ENCODE measurements around the gene KCNJ14. TPM values are rescaled to one million over a fixed set of nuclear protein-coding genes. Genes with fewer than 3 reads are reported as not detected.

The KCNJ14 gene
- total and polyA plus RNA-seq, 2 of the 8 experiments (the other 6 are each of a cell fraction or from before 2014, with no cell fraction given), result 0.45 to 0.89 TPM

- no peak overlapping the region for H2BK5ac ChIP-seq (ENCODE audit: low read depth, low read length)
- H2BK120ac ChIP-seq (replicated peaks; ENCODE audit: low read depth, low read length), result no peak overlapping the region
- WGBS, 2 experiments (ENCODE audit: extremely low coverage in 1 of 2, insufficient coverage in 1 of 2, insufficient read length in 1 of 2, insufficient replicate concordance in 2 of 2, low coverage in 1 of 2, low lambda C conversion rate in 2 of 2, missing lambda C conversion rate in 1 of 2), result 81% methylated on average over 8 of the region's 8 CpGs; no CpG with 5 or more reads in 1 of the 2 experiments
- no peaks in the 10 kb centered on the region for H3K79me1 ChIP-seq (ENCODE audit: low read depth, low read length)
- no peak for FAIRE-seq
- no peaks in the 10 kb centered on the region for H3K23me2 ChIP-seq (ENCODE audit: low read depth, low read length)
- CTCF ChIA-PET (ENCODE audit: partially characterized antibody), result interaction anchor here (0.7 to 1.8 kb wide), 9 partner anchors 12 to 937 kb away, joined by 3 to 8 read pairs (median 5); partner anchors contain the start of gene KDELR1
- H3K4me3 ChIP-seq (ENCODE audit: extremely low read depth in 1 of 4, insufficient read depth in 2 of 4, low read depth in 3 of 4, low read length in 4 of 4), result no peak overlapping the region
- no peak overlapping the region for H3K4me2 ChIP-seq (ENCODE audit: insufficient read depth in 1 of 2, low read depth in 2 of 2, low read length in 2 of 2)
- H4K20me1 ChIP-seq (replicated peaks in 1 of 2; ENCODE audit: control insufficient read depth in 1 of 2, insufficient read depth in 2 of 2, low read length in 2 of 2), result no peaks in the 10 kb centered on the region
- H4K5ac ChIP-seq (ENCODE audit: insufficient read length, low read depth, low read length), result no peak overlapping the region
- no peaks in the 10 kb centered on the region for H3K4me1 ChIP-seq (replicated peaks in 1 of 4; ENCODE audit: control insufficient read depth in 3 of 4, insufficient read depth in 4 of 4, low read length in 3 of 4)
- H2BK20ac ChIP-seq (ENCODE audit: low read length), result no peak overlapping the region
- no peak overlapping the region for H2BK12ac ChIP-seq (ENCODE audit: low read depth, low read length)
- POLR2A ChIA-PET (ENCODE audit: partially characterized antibody), result interaction anchor here (0.7 to 1.4 kb wide), 5 partner anchors 10 to 162 kb away, joined by 3 to 6 read pairs (median 3); no protein-coding TSS in a partner anchor
- H3K27me3 ChIP-seq (replicated peaks in 1 of 4; ENCODE audit: control insufficient read depth in 3 of 4, extremely low read depth in 1 of 4, insufficient read depth in 3 of 4, low read length in 3 of 4), result no peaks in the 10 kb centered on the region
- H3K9me3 ChIP-seq (ENCODE audit: insufficient read depth in 2 of 2, low read depth in 1 of 2, low read length in 1 of 2), result no peaks in the 10 kb centered on the region
- no peak overlapping the region for H2AFZ ChIP-seq (ENCODE audit: low read length)
- H4K91ac ChIP-seq (replicated peaks; ENCODE audit: insufficient read length, low read length), result no peak overlapping the region
- no peak overlapping the region for H2BK15ac ChIP-seq (ENCODE audit: low read length)
- DNase-seq (ENCODE audit: low read depth in 1 of 2, low spot score in 2 of 2), result no peak
- no peaks in the 10 kb centered on the region for H3K79me2 ChIP-seq (ENCODE audit: control insufficient read depth in 1 of 2, insufficient read depth in 2 of 2, low read length in 2 of 2)
- H3K18ac ChIP-seq (ENCODE audit: extremely low read depth, low read length), result no peak overlapping the region
- no peak overlapping the region for H3K9ac ChIP-seq (replicated peaks in 1 of 4; ENCODE audit: extremely low read depth in 1 of 4, low read depth in 3 of 4, low read length in 3 of 4)
- no peak overlapping the region for H3K4ac ChIP-seq (replicated peaks; ENCODE audit: insufficient read length, low read depth, low read length)
- H3K36me3 ChIP-seq (ENCODE audit: control insufficient read depth in 2 of 4, insufficient read depth in 4 of 4, low read length in 3 of 4), result peaks cover 0 to 3% (median 0%) of the 10 kb centered on the region in 4 experiments; a peak in 1 of 8 replicates
- H3K27ac ChIP-seq (ENCODE audit: low read depth, low read length), result no peak overlapping the region
- H3K23ac ChIP-seq (ENCODE audit: insufficient read length), result no peak overlapping the region
- H2AK5ac ChIP-seq (ENCODE audit: low read depth, low read length), result no peak overlapping the region
- H4K8ac ChIP-seq (ENCODE audit: extremely low read depth, insufficient read depth, low read length), result no peak overlapping the region
- no peak overlapping the region for H3K56ac ChIP-seq (replicated peaks; ENCODE audit: insufficient read length, low read depth, low read length)
- no peak overlapping the region for H3K14ac ChIP-seq (ENCODE audit: insufficient read length)
- TF ChIP-seq EGR1 (IDR thresholded peaks at IDR 0.05; ENCODE audit: borderline replicate concordance, low read depth, low read length), result no peak
- no peak for TF ChIP-seq KDM4A (IDR thresholded peaks at IDR 0.05; ENCODE audit: low read depth, low read length, severe bottlenecking)
- no peak for TF ChIP-seq HDAC2 (IDR thresholded peaks at IDR 0.05; ENCODE audit: borderline replicate concordance in 1 of 2, low read depth in 2 of 2, low read length in 2 of 2)
- TF ChIP-seq TAF7 (optimal IDR thresholded peaks at IDR 0.05; ENCODE audit: borderline replicate concordance, low read depth, low read length), result no peak
- no peak for TF ChIP-seq SUZ12 (IDR thresholded peaks at IDR 0.05; ENCODE audit: low read length)
- no peak for TF ChIP-seq SP4 (IDR thresholded peaks at IDR 0.05; ENCODE audit: low read length)
- TF ChIP-seq SIRT6 (IDR thresholded peaks at IDR 0.05; ENCODE audit: low read length), result no peak
- TF ChIP-seq GTF2F1 (IDR thresholded peaks at IDR 0.05; ENCODE audit: borderline replicate concordance, low read depth, low read length), result no peak
- TF ChIP-seq CREB1 (IDR thresholded peaks at IDR 0.05), result no peak
- no peak for TF ChIP-seq BRCA1 (IDR thresholded peaks at IDR 0.05; ENCODE audit: low read depth, low read length)
- TF ChIP-seq SRF (IDR thresholded peaks at IDR 0.05; ENCODE audit: low read depth, low read length), result no peak
- TF ChIP-seq CHD1 (IDR thresholded peaks at IDR 0.05; ENCODE audit: low read depth, low read length), result no peak
- no peak for TF ChIP-seq NRF1 (IDR thresholded peaks at IDR 0.05; ENCODE audit: low read depth, low read length)
- no peak for TF ChIP-seq E2F6 (IDR thresholded peaks at IDR 0.05)
Measured at GRCh38 chr19:48433337-48433736, 22.0 kb upstream of the KCNJ14 start.

Measured in H1 (cell line).